ENCODE data around the gene GNAS.
"Not testable (repeated sequence)": the region's sequence is repeated elsewhere in the genome, so short reads cannot be mapped to it uniquely, and the experiment has no call there.

Gene GNAS

GRCh38 chr20:58828136-58828535 lies 24.4 kb upstream of the GNAS start:
- Histone ChIP-seq H3K4me3 (ENCODE audit: low read length in 2 of 2) (no peak overlapping the region), H3K9me3 (ENCODE audit: control insufficient read depth in 2 of 2, low read length in 2 of 2) (no peaks in the 10 kb centered on the region), H3K27ac (ENCODE audit: low read length) (no peak overlapping the region), H3K9ac (ENCODE audit: low read length in 2 of 2) (no peak overlapping the region), H3K27me3 (ENCODE audit: control insufficient read depth in 1 of 2, insufficient read depth in 2 of 2, low read length in 2 of 2) (peaks cover 0 to 4% of the 10 kb centered on the region in 2 donors), H3K4me1 (ENCODE audit: control insufficient read depth, insufficient read depth, low read length) (peaks cover 2% of the 10 kb centered on the region), H3K36me3 (ENCODE audit: control insufficient read depth in 2 of 2, insufficient read depth in 2 of 2, low read length in 2 of 2) (no peaks in the 10 kb centered on the region)

DNA sequence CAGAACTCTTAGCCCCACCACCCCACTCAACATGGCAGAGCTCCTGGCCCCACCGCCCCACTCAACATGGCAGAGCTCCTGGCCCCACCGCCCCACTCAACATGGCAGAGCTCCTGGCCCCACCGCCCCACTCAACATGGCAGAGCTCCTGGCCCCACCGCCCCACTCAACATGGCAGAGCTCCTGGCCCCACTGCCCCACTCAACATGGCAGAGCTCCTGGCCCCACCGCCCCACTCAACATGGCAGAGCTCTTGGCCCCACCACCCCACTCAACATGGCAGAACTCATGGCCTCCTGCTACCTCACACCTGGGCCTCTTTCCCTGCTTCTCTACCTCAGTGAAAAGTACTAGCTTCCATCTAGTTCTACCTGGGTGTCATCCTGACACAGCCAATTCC lies 23.7 kb upstream of the GNAS start:
- not testable (repeated sequence) for H3K9me3 ChIP-seq (ENCODE audit: control insufficient read depth in 2 of 2, low read length in 2 of 2); H3K4me3 ChIP-seq (ENCODE audit: low read length in 2 of 2); H3K4me1 ChIP-seq (ENCODE audit: control insufficient read depth, insufficient read depth, low read length); H3K27ac ChIP-seq (ENCODE audit: low read length); H3K27me3 ChIP-seq (ENCODE audit: control insufficient read depth in 1 of 2, insufficient read depth in 2 of 2, low read length in 2 of 2); H3K36me3 ChIP-seq (ENCODE audit: control insufficient read depth in 2 of 2, insufficient read depth in 2 of 2, low read length in 2 of 2); H3K9ac ChIP-seq (ENCODE audit: low read length in 2 of 2)

DNA sequence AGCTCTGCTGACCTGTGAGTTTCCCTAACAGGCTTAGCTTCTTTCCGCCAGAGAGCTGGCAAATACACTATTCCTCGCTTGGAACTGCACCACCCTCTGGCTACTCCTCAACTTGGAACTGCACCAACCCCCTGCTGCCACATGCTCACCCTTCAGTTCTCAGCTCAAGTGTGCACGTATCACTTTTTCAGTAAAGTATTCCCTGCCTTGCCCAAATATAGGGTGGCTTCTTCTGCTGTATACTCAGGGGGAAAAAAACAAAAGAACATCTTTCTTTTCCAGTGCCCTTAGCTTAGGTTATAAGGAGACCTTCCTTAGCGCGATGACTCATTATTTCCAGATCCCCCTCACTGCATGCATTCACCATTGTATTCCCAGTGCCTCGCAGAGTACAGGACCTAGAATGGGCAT lies 23.0 kb upstream of the GNAS start:
- no peaks in the 10 kb centered on the region for H3K9me3 ChIP-seq (ENCODE audit: control insufficient read depth in 2 of 2, low read length in 2 of 2)
- H3K4me3 ChIP-seq (ENCODE audit: low read length in 2 of 2) = no peak overlapping the region
- H3K36me3 ChIP-seq (ENCODE audit: control insufficient read depth in 2 of 2, insufficient read depth in 2 of 2, low read length in 2 of 2) = no peaks in the 10 kb centered on the region
- peaks cover 2% of the 10 kb centered on the region for H3K4me1 ChIP-seq (ENCODE audit: control insufficient read depth, insufficient read depth, low read length)
- peak overlapping the region; percentile 41 for H3K27ac ChIP-seq (ENCODE audit: low read length)
- peaks cover 0 to 2% of the 10 kb centered on the region in 2 donors for H3K27me3 ChIP-seq (ENCODE audit: control insufficient read depth in 1 of 2, insufficient read depth in 2 of 2, low read length in 2 of 2)
- H3K9ac ChIP-seq (ENCODE audit: low read length in 2 of 2) = no peak overlapping the region

GRCh38 chr20:58832457-58832856 lies 20.1 kb upstream of the GNAS start:
- H3K36me3 ChIP-seq (ENCODE audit: control insufficient read depth in 2 of 2, insufficient read depth in 2 of 2, low read length in 2 of 2) = no peaks in the 10 kb centered on the region
- no peak overlapping the region for H3K27ac ChIP-seq (ENCODE audit: low read length)
- H3K27me3 ChIP-seq (ENCODE audit: control insufficient read depth in 1 of 2, insufficient read depth in 2 of 2, low read length in 2 of 2) = peaks cover 2% of the 10 kb centered on the region in 2 donors
- H3K4me1 ChIP-seq (ENCODE audit: control insufficient read depth, insufficient read depth, low read length) = peaks cover 2% of the 10 kb centered on the region
- H3K9me3 ChIP-seq (ENCODE audit: control insufficient read depth in 2 of 2, low read length in 2 of 2) = no peaks in the 10 kb centered on the region
- no peak overlapping the region for H3K9ac ChIP-seq (ENCODE audit: low read length in 2 of 2)
- H3K4me3 ChIP-seq (ENCODE audit: low read length in 2 of 2) = no peak overlapping the region

DNA sequence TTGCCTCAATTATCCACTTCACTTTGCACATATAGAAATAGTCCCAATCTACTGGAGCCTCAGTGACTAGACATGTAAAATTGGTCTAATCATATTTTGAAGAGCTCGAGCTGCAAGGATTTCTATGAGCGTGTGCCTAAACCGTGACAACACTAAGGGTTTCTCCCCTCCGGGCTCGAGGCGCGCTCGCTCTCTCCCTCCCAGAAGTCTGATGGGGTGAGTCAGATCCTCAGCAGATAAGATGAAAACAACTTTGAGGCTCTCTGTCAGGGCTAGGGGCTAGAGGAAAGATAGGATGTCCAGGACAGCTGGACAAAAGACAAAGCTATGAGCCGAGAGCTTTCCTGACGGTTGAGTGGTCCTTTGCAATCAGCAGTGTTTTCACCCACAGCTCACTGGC lies 18.6 kb upstream of the GNAS start:
- no peaks in the 10 kb centered on the region for H3K9me3 ChIP-seq (ENCODE audit: control insufficient read depth in 2 of 2, low read length in 2 of 2)
- H3K9ac ChIP-seq (ENCODE audit: low read length in 2 of 2) = no peak overlapping the region
- H3K36me3 ChIP-seq (ENCODE audit: control insufficient read depth in 2 of 2, insufficient read depth in 2 of 2, low read length in 2 of 2) = no peaks in the 10 kb centered on the region
- H3K4me3 ChIP-seq (ENCODE audit: low read length in 2 of 2) = no peak overlapping the region
- no peak overlapping the region for H3K27ac ChIP-seq (ENCODE audit: low read length)
- peaks cover 1% of the 10 kb centered on the region for H3K4me1 ChIP-seq (ENCODE audit: control insufficient read depth, insufficient read depth, low read length)
- H3K27me3 ChIP-seq (ENCODE audit: control insufficient read depth in 1 of 2, insufficient read depth in 2 of 2, low read length in 2 of 2) = peaks cover 3 to 5% of the 10 kb centered on the region in 2 donors

- Histone ChIP-seq H3K36me3 (ENCODE audit: control insufficient read depth in 2 of 2, insufficient read depth in 2 of 2, low read length in 2 of 2) (no peaks in the 10 kb centered on the region), H3K9ac (ENCODE audit: low read length in 2 of 2) (no peak overlapping the region), H3K27me3 (ENCODE audit: control insufficient read depth in 1 of 2, insufficient read depth in 2 of 2, low read length in 2 of 2) (peaks cover 10 to 12% of the 10 kb centered on the region in 2 donors), H3K4me3 (ENCODE audit: low read length in 2 of 2) (no peak overlapping the region), H3K27ac (ENCODE audit: low read length) (no peak overlapping the region), H3K9me3 (ENCODE audit: control insufficient read depth in 2 of 2, low read length in 2 of 2) (no peaks in the 10 kb centered on the region), H3K4me1 (ENCODE audit: control insufficient read depth, insufficient read depth, low read length) (peaks cover 2% of the 10 kb centered on the region)
Observed at GRCh38 chr20:58835231-58835630, 17.3 kb upstream of the GNAS start.

DNA sequence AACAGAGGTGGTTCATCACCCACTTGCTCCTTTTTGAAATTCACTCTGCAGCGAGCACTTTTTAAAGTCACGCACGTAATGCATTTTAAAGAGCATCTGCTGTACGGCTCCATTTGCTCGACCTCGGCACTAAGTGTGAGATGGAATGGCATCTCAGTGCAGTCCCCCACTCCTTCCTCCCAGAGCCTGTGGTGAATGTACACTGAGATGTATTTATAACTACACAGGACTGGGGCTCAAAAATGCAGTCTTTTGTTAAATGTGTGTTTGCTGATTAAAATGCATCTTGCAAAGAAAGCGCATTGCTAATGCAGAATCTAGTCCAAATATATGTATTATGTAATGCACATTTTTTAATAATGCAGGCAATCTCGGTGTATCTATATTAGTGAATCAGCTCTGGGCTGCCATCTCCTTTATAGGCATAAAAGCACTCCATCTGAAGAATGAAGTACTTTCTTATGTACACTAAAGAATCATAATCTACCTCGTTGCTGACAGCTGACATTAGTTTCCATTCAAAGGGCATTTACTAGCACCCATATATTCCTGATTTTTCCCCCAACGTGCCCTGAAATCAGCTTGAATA lies 15.8 kb upstream of the GNAS start:
- no peaks in the 10 kb centered on the region for H3K9me3 ChIP-seq (ENCODE audit: control insufficient read depth in 2 of 2, low read length in 2 of 2)
- H3K4me1 ChIP-seq (ENCODE audit: control insufficient read depth, insufficient read depth, low read length) = peaks cover 4% of the 10 kb centered on the region
- H3K27ac ChIP-seq (ENCODE audit: low read length) = no peak overlapping the region
- H3K9ac ChIP-seq (ENCODE audit: low read length in 2 of 2) = no peak overlapping the region
- peaks cover 18 to 26% of the 10 kb centered on the region in 2 donors for H3K27me3 ChIP-seq (ENCODE audit: control insufficient read depth in 1 of 2, insufficient read depth in 2 of 2, low read length in 2 of 2)
- H3K36me3 ChIP-seq (ENCODE audit: control insufficient read depth in 2 of 2, insufficient read depth in 2 of 2, low read length in 2 of 2) = no peaks in the 10 kb centered on the region
- no peak overlapping the region for H3K4me3 ChIP-seq (ENCODE audit: low read length in 2 of 2)

DNA sequence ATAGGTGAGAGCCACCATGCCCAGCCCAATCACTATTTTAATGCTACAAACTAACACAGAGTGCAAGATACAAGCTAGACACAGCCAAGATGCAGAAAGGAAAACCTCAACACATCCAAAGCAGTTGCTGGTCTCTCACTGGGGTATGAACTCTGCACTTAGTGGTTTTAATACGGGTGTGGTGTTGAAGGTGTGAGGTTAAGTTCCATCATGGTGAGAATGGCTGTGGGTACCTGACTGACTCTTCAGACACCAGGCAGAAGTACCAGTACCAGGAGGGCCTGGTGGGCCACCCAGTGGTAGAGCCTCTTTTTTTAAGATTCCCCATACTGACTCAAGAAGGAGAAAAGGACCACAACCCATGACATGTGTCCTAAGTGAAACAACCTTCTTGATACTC lies 14.8 kb upstream of the GNAS start:
- no peak overlapping the region for H3K9ac ChIP-seq (ENCODE audit: low read length in 2 of 2)
- H3K27ac ChIP-seq (ENCODE audit: low read length) = no peak overlapping the region
- H3K4me1 ChIP-seq (ENCODE audit: control insufficient read depth, insufficient read depth, low read length) = peaks cover 4% of the 10 kb centered on the region
- no peaks in the 10 kb centered on the region for H3K36me3 ChIP-seq (ENCODE audit: control insufficient read depth in 2 of 2, insufficient read depth in 2 of 2, low read length in 2 of 2)
- peaks cover 24 to 26% of the 10 kb centered on the region in 2 donors for H3K27me3 ChIP-seq (ENCODE audit: control insufficient read depth in 1 of 2, insufficient read depth in 2 of 2, low read length in 2 of 2)
- no peaks in the 10 kb centered on the region for H3K9me3 ChIP-seq (ENCODE audit: control insufficient read depth in 2 of 2, low read length in 2 of 2)
- no peak overlapping the region for H3K4me3 ChIP-seq (ENCODE audit: low read length in 2 of 2)

DNA sequence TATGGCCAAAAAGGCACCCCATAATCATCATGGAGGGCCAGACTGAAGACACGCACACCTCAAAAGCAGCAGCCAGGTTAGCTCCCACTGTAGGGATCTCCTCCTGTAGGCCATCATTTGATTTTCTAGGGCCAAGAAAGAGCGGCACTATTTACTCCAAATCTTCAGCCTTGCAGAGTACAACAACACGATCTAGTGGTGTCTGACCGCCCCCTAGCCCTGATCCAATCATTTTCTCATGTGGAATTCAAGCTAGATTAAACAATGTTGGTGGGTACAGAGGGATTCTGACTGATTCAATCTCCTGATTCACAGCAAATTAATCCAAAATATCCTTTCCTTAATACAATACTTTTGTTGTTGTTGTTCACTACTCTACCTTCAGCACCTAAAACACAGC lies 14.3 kb upstream of the GNAS start:
- no peaks in the 10 kb centered on the region for H3K9me3 ChIP-seq (ENCODE audit: control insufficient read depth in 2 of 2, low read length in 2 of 2)
- H3K4me3 ChIP-seq (ENCODE audit: low read length in 2 of 2) = no peak overlapping the region
- peaks cover 26% of the 10 kb centered on the region in 2 donors for H3K27me3 ChIP-seq (ENCODE audit: control insufficient read depth in 1 of 2, insufficient read depth in 2 of 2, low read length in 2 of 2)
- H3K36me3 ChIP-seq (ENCODE audit: control insufficient read depth in 2 of 2, insufficient read depth in 2 of 2, low read length in 2 of 2) = no peaks in the 10 kb centered on the region
- H3K27ac ChIP-seq (ENCODE audit: low read length) = no peak overlapping the region
- H3K9ac ChIP-seq (ENCODE audit: low read length in 2 of 2) = no peak overlapping the region
- peaks cover 4% of the 10 kb centered on the region for H3K4me1 ChIP-seq (ENCODE audit: control insufficient read depth, insufficient read depth, low read length)

DNA sequence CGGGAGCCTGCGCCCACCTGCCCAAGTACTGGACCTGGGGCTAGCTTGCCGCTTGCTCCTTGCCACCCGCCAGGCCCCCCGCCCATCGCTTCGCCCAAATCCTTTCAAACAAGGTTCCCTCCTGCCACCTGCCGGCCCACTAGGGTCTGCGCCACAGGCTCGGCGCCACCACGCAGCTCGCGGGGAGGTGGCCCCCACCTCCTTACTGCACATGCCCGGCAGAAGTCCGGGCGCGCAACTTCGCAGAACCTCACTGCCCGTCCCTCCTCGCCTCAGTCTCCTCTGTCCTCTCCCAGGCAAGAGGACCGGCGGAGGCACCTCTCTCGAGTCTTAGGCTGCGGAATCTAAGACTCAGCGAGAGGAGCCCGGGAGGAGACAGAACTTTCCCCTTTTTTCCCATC lies 13.0 kb upstream of the GNAS start:
- H3K36me3 ChIP-seq (ENCODE audit: control insufficient read depth in 2 of 2, insufficient read depth in 2 of 2, low read length in 2 of 2) = no peaks in the 10 kb centered on the region
- peaks cover 26 to 30% of the 10 kb centered on the region in 2 donors for H3K27me3 ChIP-seq (ENCODE audit: control insufficient read depth in 1 of 2, insufficient read depth in 2 of 2, low read length in 2 of 2)
- peak overlapping the region; percentile 26 to 54 for H3K4me3 ChIP-seq (ENCODE audit: low read length in 2 of 2)
- no peak overlapping the region for H3K27ac ChIP-seq (ENCODE audit: low read length)
- H3K4me1 ChIP-seq (ENCODE audit: control insufficient read depth, insufficient read depth, low read length) = peaks cover 4% of the 10 kb centered on the region
- H3K9me3 ChIP-seq (ENCODE audit: control insufficient read depth in 2 of 2, low read length in 2 of 2) = no peaks in the 10 kb centered on the region
- no peak overlapping the region for H3K9ac ChIP-seq (ENCODE audit: low read length in 2 of 2)

DNA sequence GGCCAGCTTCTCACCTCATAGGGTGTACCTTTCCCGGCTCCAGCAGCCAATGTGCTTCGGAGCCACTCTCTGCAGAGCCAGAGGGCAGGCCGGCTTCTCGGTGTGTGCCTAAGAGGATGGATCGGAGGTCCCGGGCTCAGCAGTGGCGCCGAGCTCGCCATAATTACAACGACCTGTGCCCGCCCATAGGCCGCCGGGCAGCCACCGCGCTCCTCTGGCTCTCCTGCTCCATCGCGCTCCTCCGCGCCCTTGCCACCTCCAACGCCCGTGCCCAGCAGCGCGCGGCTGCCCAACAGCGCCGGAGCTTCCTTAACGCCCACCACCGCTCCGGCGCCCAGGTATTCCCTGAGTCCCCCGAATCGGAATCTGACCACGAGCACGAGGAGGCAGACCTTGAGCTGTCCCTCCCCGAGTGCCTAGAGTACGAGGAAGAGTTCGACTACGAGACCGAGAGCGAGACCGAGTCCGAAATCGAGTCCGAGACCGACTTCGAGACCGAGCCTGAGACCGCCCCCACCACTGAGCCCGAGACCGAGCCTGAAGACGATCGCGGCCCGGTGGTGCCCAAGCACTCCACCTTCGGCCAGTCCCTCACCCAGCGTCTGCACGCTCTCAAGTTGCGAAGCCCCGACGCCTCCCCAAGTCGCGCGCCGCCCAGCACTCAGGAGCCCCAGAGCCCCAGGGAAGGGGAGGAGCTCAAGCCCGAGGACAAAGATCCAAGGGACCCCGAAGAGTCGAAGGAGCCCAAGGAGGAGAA lies 12.3 kb upstream of the GNAS start:
- peaks cover 26 to 33% of the 10 kb centered on the region in 2 donors for H3K27me3 ChIP-seq (ENCODE audit: control insufficient read depth in 1 of 2, insufficient read depth in 2 of 2, low read length in 2 of 2)
- H3K4me3 ChIP-seq (ENCODE audit: low read length in 2 of 2) = peak overlapping the region; percentile 26 to 54
- H3K4me1 ChIP-seq (ENCODE audit: control insufficient read depth, insufficient read depth, low read length) = peaks cover 4% of the 10 kb centered on the region
- no peaks in the 10 kb centered on the region for H3K9me3 ChIP-seq (ENCODE audit: control insufficient read depth in 2 of 2, low read length in 2 of 2)
- no peak overlapping the region for H3K9ac ChIP-seq (ENCODE audit: low read length in 2 of 2)
- H3K36me3 ChIP-seq (ENCODE audit: control insufficient read depth in 2 of 2, insufficient read depth in 2 of 2, low read length in 2 of 2) = no peaks in the 10 kb centered on the region
- no peak overlapping the region for H3K27ac ChIP-seq (ENCODE audit: low read length)
